Small intestine (tissue), 7 donors: Measurements from ENCODE around the gene NRP2. TPM values are rescaled to one million over a fixed set of nuclear protein-coding genes. Genes with fewer than 3 reads are reported as not detected.

Experiments
- DNase-seq, 2 donors: peaks; one replicate each; pipeline versions ENCODE4 v3.0.0 to v3.0.0-alpha.2; 2013
- FAIRE-seq: peaks from 2 replicates; lab custom pipeline; 2012; peaks lifted over from hg19 to GRCh38; lab: Jason Lieb, UNC
- H3K27ac ChIP-seq, 3 donors: one replicate each; pipeline ENCODE4 v1.5.1; 2013; ENCODE audit warnings: low read length in 2 of 3, mild to moderate bottlenecking in 2 of 3, control low read depth in 1 of 3, inconsistent platforms in 1 of 3, low read depth in 1 of 3, moderate library complexity in 1 of 3
- H3K27me3 ChIP-seq, 3 donors: one replicate each; pipeline ENCODE4 v1.6.1; 2013; ENCODE audit warnings: low read length in 3 of 3, inconsistent platforms in 1 of 3; ENCODE audit not compliant: control insufficient read depth in 3 of 3, insufficient read depth in 3 of 3
- H3K36me3 ChIP-seq, 3 donors: one replicate each; pipeline ENCODE4 v1.6.1; 2013; ENCODE audit warnings: low read length in 3 of 3, inconsistent platforms in 1 of 3, low read depth in 1 of 3, mild to moderate bottlenecking in 1 of 3, moderate library complexity in 1 of 3; ENCODE audit not compliant: control insufficient read depth in 3 of 3, insufficient read depth in 2 of 3
- H3K4me1 ChIP-seq, 3 donors: one replicate each; pipeline ENCODE4 v1.6.1; 2013; ENCODE audit warnings: low read length in 2 of 3, inconsistent platforms in 1 of 3, low read depth in 1 of 3, mild to moderate bottlenecking in 1 of 3, moderate library complexity in 1 of 3; ENCODE audit not compliant: control insufficient read depth in 3 of 3, insufficient read depth in 2 of 3
- H3K4me3 ChIP-seq, 3 donors: one replicate each; pipeline ENCODE4 v1.5.1; 2013; ENCODE audit warnings: low read length in 3 of 3, control low read depth in 1 of 3, inconsistent platforms in 1 of 3, low read depth in 1 of 3, mild to moderate bottlenecking in 1 of 3, moderate library complexity in 1 of 3
- H3K9me3 ChIP-seq, 2 donors: one replicate each; pipeline ENCODE4 v1.6.1; 2013; ENCODE audit warnings: low read depth in 1 of 2, low read length in 1 of 2; ENCODE audit not compliant: control insufficient read depth in 2 of 2, insufficient read depth in 1 of 2
- WGBS, 3 donors: extraction: QIAGEN DNeasy Blood & Tissue Kit; methylation state at CpG; one replicate each; pipeline ENCODE4 v1.1.7; 2013; 5-methylcytosine and 5-hydroxymethylcytosine counted together
- polyA plus RNA-seq, 4 donors: library from polyadenylated mRNA; stranded (reverse) in 3 of 4; unstranded in 1 of 4; fragments of 200-250 nt in 3 of 4; fragments of 120-200 nt in 1 of 4; gene quantifications; one replicate each; pipeline versions ENCODE4 v1.2.1 to v1.2.3, GENCODE V29; 2013
- donor health status: healthy with polysubstance abuse.
- donor health status: control.
- donor health status: control.
- donor health status: Bipolar disorder and iron deficiency.
- donor health status: healthy.

The NRP2 gene
- polyA plus RNA-seq, 4 donors: 0.81 to 9.6 (median 4.9) TPM

DNA sequence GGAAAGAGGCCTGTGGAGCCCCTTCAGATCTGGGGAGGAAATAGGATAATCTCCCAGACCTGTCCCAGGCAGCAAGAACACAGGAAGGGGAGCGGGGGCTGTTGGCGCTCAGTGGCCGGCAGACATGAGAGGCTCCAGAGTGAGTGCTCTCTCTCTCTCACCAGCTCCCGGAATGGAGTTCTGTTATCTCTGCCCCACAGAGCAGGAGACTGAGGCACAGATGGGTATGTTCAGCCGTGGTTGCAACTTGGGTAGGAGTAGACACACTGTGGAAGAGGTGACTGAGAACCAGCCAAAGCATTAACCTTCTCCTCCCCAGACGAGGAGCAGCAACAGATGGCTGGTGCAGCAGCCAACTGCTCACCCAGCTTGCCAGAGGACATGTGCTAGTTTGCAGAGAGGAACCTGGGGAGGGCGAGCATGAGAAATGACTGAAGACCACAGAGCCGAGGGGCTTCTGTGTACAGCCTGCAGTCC lies 82.0 kb downstream of the NRP2 start:
- FAIRE-seq: no peak
- H3K27ac ChIP-seq: peak overlapping the region in 1 of 3 donors; percentile 27
- H3K36me3 ChIP-seq: peaks cover 0 to 9% (median 0%) of the 10 kb centered on the region in 3 donors
- peaks cover 0 to 33% (median 6%) of the 10 kb centered on the region in 3 donors for H3K4me1 ChIP-seq
- 56 to 65% (median 59%) methylated on average over 7 to 8 of the region's 8 CpGs for WGBS, 3 donors
- no peak overlapping the region for H3K4me3 ChIP-seq
- no peaks in the 10 kb centered on the region for H3K9me3 ChIP-seq
- no peak for DNase-seq
- no peaks in the 10 kb centered on the region for H3K27me3 ChIP-seq

DNA sequence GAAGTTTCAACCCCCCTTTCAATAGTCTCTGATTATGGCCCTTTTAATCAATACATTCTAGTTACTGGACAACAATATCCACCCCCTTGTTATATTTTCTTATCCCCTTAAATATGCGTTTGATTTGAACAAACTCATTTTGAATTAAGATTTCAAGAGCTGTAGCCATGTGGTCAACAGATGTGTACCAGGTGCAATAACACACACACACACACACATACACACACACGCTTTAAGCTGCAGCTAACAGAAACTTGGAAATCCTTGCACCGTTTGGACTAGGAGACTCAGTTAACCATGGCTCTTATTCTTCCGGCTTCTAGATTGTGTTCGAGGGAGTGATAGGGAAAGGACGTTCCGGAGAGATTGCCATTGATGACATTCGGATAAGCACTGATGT lies 82.8 kb downstream of the NRP2 start:
- Histone ChIP-seq H3K27me3 (no peaks in the 10 kb centered on the region), H3K4me1 (peaks cover 0 to 41% (median 9%) of the 10 kb centered on the region in 3 donors), H3K36me3 (peaks cover 0 to 9% (median 0%) of the 10 kb centered on the region in 3 donors), H3K4me3 (no peak overlapping the region), H3K9me3 (no peaks in the 10 kb centered on the region), H3K27ac (no peak overlapping the region)
- FAIRE-seq (no peak), DNase-seq (no peak)
- WGBS, 3 donors: 81 to 90% (median 84%) methylated on average over 8 of the region's 8 CpGs

DNA sequence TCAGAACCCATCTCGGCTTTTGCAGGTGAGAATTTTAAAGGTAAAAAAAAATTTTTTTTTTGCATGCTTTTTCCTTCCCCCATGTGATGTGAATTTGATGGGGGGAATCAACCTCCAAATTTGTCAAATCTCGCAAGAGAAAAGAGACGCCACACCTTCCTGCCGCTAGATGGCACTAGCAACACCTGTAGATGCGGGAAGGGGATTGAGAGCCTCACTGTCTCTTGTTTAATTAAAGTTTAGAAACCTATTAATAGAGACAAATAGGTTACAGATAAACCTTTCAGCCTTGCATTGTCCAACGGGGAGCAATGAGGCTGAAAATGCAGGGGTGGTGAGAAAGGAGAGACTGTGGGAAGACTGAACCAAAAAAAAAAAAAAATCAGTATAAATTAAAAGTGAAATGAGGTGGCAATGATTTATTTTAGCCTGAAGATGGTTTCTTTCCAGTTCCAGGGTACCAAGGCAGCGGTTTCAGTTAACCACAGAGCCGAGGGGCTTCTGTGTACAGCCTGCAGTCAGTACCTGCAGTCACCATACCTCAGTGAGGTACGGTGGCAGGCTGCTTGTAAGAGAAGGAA lies 84.6 kb downstream of the NRP2 start:
- FAIRE-seq: no peak
- peak; percentile 67 to 72 for DNase-seq
- Histone ChIP-seq H3K4me1 (peaks cover 0 to 51% (median 11%) of the 10 kb centered on the region in 3 donors), H3K9me3 (no peaks in the 10 kb centered on the region), H3K4me3 (no peak overlapping the region), H3K36me3 (peaks cover 0 to 7% (median 0%) of the 10 kb centered on the region in 3 donors), H3K27me3 (no peaks in the 10 kb centered on the region), H3K27ac (no peak overlapping the region)
- WGBS, 3 donors: 10 to 16% (median 15%) methylated on average over 9 of the region's 9 CpGs

- no peak overlapping the region for H3K27ac ChIP-seq
- WGBS, 3 donors: 73 to 84% (median 84%) methylated on average over 5 of the region's 5 CpGs
- FAIRE-seq (no peak), DNase-seq (no peak)
- no peak overlapping the region for H3K4me3 ChIP-seq
- no peaks in the 10 kb centered on the region for H3K9me3 ChIP-seq
- H3K4me1 ChIP-seq: peaks cover 0 to 51% (median 11%) of the 10 kb centered on the region in 3 donors
- H3K27me3 ChIP-seq: no peaks in the 10 kb centered on the region
- peaks cover 0 to 7% (median 0%) of the 10 kb centered on the region in 3 donors for H3K36me3 ChIP-seq
Measured at GRCh38 chr2:205767617-205768016, 85.3 kb downstream of the NRP2 start.

- no peak for FAIRE-seq
- WGBS, 3 donors: 88 to 93% (median 90%) methylated on average over 7 of the region's 7 CpGs
- Histone ChIP-seq H3K9me3 (no peaks in the 10 kb centered on the region), H3K4me3 (no peak overlapping the region), H3K4me1 (peaks cover 0 to 50% (median 11%) of the 10 kb centered on the region in 3 donors), H3K36me3 (peaks cover 0 to 4% (median 0%) of the 10 kb centered on the region in 3 donors), H3K27me3 (no peaks in the 10 kb centered on the region), H3K27ac (peak overlapping the region in 1 of 3 donors; percentile 47)
- DNase-seq: no peak
Measured at GRCh38 chr2:205768341-205768740, 86.0 kb downstream of the NRP2 start.

DNA sequence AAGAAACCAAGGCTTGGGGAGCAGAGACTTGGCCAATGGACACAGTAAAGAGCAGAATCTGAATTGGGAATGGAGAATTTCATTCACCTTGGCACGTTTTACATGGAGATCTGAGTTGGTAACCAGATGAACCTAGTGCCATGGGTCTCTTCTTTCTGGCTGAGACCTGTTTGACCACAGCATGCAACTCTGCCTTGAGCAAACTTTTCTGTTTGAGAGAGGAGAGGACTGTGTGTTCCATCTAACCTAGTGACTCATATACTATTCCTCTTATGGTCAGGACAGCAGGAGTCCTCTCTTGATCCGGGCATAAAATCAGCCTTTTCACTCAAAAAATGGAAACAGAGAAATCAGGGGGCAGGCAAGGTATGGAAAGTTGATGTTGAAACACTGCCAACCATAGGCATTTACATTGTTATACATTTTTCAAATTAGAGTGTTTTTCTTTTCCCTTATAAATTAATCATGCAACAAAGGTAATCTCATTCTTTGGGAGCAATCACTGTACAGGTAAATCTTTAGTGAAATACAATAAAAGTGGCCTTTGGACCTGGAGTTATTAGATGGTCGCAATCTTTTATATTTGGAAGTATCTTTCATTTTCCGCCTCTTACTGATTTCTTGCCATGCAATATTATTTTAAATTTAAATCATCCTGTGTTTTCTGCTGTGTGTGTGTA lies 86.7 kb downstream of the NRP2 start:
- Histone ChIP-seq H3K36me3 (peaks cover 0 to 4% (median 0%) of the 10 kb centered on the region in 3 donors), H3K4me3 (no peak overlapping the region), H3K27me3 (no peaks in the 10 kb centered on the region), H3K27ac (peak overlapping the region in 1 of 3 donors; percentile 47), H3K4me1 (peaks cover 0 to 44% (median 11%) of the 10 kb centered on the region in 3 donors), H3K9me3 (no peaks in the 10 kb centered on the region)
- no peak for FAIRE-seq
- DNase-seq: peak; percentile 72 to 73
- whole genome bisulfite sequencing, 3 donors: 14 to 46% (median 32%) methylated on average over 4 of the region's 4 CpGs

GRCh38 chr2:205769495-205769850 lies 87.2 kb downstream of the NRP2 start:
- no peak for FAIRE-seq
- Histone ChIP-seq H3K9me3 (no peaks in the 10 kb centered on the region), H3K27me3 (no peaks in the 10 kb centered on the region), H3K36me3 (peaks cover 0 to 4% (median 0%) of the 10 kb centered on the region in 3 donors), H3K27ac (peak overlapping the region in 1 of 3 donors; percentile 24), H3K4me1 (peaks cover 0 to 39% (median 11%) of the 10 kb centered on the region in 3 donors), H3K4me3 (no peak overlapping the region)
- WGBS, 3 donors: 30 to 35% (median 32%) methylated on average over 3 of the region's 3 CpGs
- DNase-seq: no peak

GRCh38 chr2:205769879-205770278 lies 87.6 kb downstream of the NRP2 start:
- WGBS, 3 donors: 24 to 48% (median 25%) methylated on average over 7 of the region's 7 CpGs

More at GRCh38 chr2:205769879-205770278, 87.6 kb downstream of the NRP2 start:
- Histone ChIP-seq H3K36me3 (peaks cover 0 to 4% (median 0%) of the 10 kb centered on the region in 3 donors), H3K9me3 (no peaks in the 10 kb centered on the region), H3K4me3 (no peak overlapping the region), H3K27ac (peak overlapping the region in 1 of 3 donors; percentile 24), H3K27me3 (no peaks in the 10 kb centered on the region), H3K4me1 (peaks cover 0 to 38% (median 11%) of the 10 kb centered on the region in 3 donors)
- DNase-seq: no peak
- FAIRE-seq: no peak
